Lower leg skin (tissue), 3 donors: ENCODE data around the gene ARRDC4.

Experiments used
- POLR2A ChIP-seq, 2 donors: fragments of 450-650 bp; IDR thresholded peaks; one replicate each; pipeline ENCODE4 v1.6.1; 2016 to 2017; ENCODE audit warnings: antibody characterized with exemption in 2 of 2, mild to moderate bottlenecking in 1 of 2, moderate library complexity in 1 of 2
- TF ChIP-seq, protein P1 (sequence below), 3 donors: fragments of 450-650 bp; IDR thresholded peaks; one replicate each; pipeline ENCODE4 v1.5.1; 2016; ENCODE audit warnings: antibody characterized with exemption in 3 of 3, mild to moderate bottlenecking in 3 of 3, moderate library complexity in 2 of 3

GRCh38 chr15:97915261-97915660 is 45.2 kb upstream of the ARRDC4 start:
- TF ChIP-seq, protein P1, sequence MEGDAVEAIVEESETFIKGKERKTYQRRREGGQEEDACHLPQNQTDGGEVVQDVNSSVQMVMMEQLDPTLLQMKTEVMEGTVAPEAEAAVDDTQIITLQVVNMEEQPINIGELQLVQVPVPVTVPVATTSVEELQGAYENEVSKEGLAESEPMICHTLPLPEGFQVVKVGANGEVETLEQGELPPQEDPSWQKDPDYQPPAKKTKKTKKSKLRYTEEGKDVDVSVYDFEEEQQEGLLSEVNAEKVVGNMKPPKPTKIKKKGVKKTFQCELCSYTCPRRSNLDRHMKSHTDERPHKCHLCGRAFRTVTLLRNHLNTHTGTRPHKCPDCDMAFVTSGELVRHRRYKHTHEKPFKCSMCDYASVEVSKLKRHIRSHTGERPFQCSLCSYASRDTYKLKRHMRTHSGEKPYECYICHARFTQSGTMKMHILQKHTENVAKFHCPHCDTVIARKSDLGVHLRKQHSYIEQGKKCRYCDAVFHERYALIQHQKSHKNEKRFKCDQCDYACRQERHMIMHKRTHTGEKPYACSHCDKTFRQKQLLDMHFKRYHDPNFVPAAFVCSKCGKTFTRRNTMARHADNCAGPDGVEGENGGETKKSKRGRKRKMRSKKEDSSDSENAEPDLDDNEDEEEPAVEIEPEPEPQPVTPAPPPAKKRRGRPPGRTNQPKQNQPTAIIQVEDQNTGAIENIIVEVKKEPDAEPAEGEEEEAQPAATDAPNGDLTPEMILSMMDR (IDR thresholded peaks at IDR 0.05), result no peak
- TF ChIP-seq POLR2A (IDR thresholded peaks at IDR 0.05), result no peak
